DOHH2 (cell line): ENCODE results near the gene BLOC1S5.

Experiments used
- H3F3A ChIP-seq: fragments of 200-600 bp; sonication (generic), shearing (Covaris generic); 2 replicates; pipeline ENCODE4 v1.6.0; 2016; ENCODE audit warnings: antibody characterized with exemption, mild to moderate bottlenecking; ENCODE audit not compliant: control insufficient read depth, insufficient read depth
- H3K27ac ChIP-seq: fragments of 200-600 bp; sonication (generic); 2 replicates; pipeline ENCODE4 v1.5.1; 2014; ENCODE audit warnings: low read depth, mild to moderate bottlenecking, low read length, moderate library complexity
- H3K27me3 ChIP-seq: fragments of 200-600 bp; sonication (generic); 2 replicates; pipeline ENCODE4 v1.6.1; 2014; ENCODE audit warnings: mild to moderate bottlenecking, low read length, mixed read lengths; ENCODE audit not compliant: control insufficient read depth
- H3K36me3 ChIP-seq: fragments of 200-600 bp; sonication (generic); 2 replicates; pipeline ENCODE4 v1.6.1; 2014; ENCODE audit warnings: mild to moderate bottlenecking, low read length, moderate library complexity, mixed read lengths; ENCODE audit not compliant: control insufficient read depth
- H3K4me1 ChIP-seq: fragments of 200-600 bp; sonication (generic); 2 replicates; pipeline ENCODE4 v1.6.1; 2014; ENCODE audit warnings: mild to moderate bottlenecking, low read length, mixed read lengths; ENCODE audit not compliant: control insufficient read depth
- H3K4me2 ChIP-seq: fragments of 200-600 bp; sonication (generic); 2 replicates; pipeline ENCODE4 v1.6.0; 2014; ENCODE audit warnings: mild to moderate bottlenecking, low read length, moderate library complexity
- H3K4me3 ChIP-seq: fragments of 200-600 bp; sonication (generic); 2 replicates; pipeline ENCODE4 v1.5.1; 2014; ENCODE audit warnings: mild to moderate bottlenecking, low read length, mixed read lengths
- H3K79me2 ChIP-seq: fragments of 200-600 bp; sonication (generic); 2 replicates; pipeline ENCODE4 v1.6.1; 2014; ENCODE audit warnings: mild to moderate bottlenecking, low read length, mixed read lengths; ENCODE audit not compliant: control insufficient read depth
- H3K9me2 ChIP-seq: fragments of 200-600 bp; sonication (generic); replicated peaks from 2 replicates; pipeline ENCODE4 v1.6.1; 2014; ENCODE audit warnings: mild to moderate bottlenecking, low read length, mixed read lengths; ENCODE audit not compliant: control insufficient read depth
- H3K9me3 ChIP-seq: fragments of 200-600 bp; sonication (generic); 2 replicates; pipeline ENCODE4 v1.6.1; 2014; ENCODE audit warnings: antibody characterized with exemption, low read length, mixed read lengths; ENCODE audit not compliant: control insufficient read depth, insufficient read depth
- H4K20me1 ChIP-seq: fragments of 200-600 bp; sonication (generic); 2 replicates; pipeline ENCODE4 v1.6.0; 2014; ENCODE audit warnings: low read depth, mild to moderate bottlenecking, antibody characterized with exemption, low read length, moderate library complexity; ENCODE audit not compliant: control insufficient read depth, insufficient read depth
- EZH2phosphoT487 ChIP-seq: fragments of 200-600 bp; sonication (generic); IDR thresholded peaks from 2 replicates; pipeline ENCODE4 v1.6.1; 2017; ENCODE audit warnings: borderline replicate concordance, mild to moderate bottlenecking, antibody characterized with exemption, low read length, moderate library complexity, mixed read lengths
- TF ChIP-seq, protein P1 (sequence below): fragments of 200-600 bp; sonication (generic); IDR thresholded peaks from one replicate; pipeline ENCODE4 v1.5.1; 2014; ENCODE audit warnings: antibody characterized with exemption, mild to moderate bottlenecking, low read depth, low read length; ENCODE audit not compliant: poor library complexity, severe bottlenecking

Gene BLOC1S5

DNA sequence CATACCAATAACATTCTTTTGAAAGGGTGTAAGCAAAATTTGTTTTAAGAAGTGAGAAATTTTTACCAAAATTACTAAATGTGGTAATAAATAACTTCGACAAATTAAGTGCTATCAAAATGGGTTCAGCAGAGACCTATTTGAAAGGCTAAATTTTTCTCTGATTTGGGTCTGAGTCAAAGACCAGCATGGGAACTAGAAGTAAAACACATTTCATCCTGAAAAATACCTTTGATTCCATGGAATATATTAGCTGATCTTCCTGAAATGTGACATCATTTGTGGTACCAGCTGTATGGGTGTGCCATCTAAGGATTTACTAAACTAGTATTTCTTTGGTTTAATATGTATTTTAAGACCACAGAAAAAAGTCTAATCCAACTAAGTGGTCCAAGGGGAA, 63.6 kb downstream of the BLOC1S5 start:
- Histone ChIP-seq H3K36me3 (no peaks in the 10 kb centered on the region), H3K27ac (no peak overlapping the region), H3K9me2 (no peaks in the 10 kb centered on the region), H3K9me3 (no peaks in the 10 kb centered on the region), H3K4me2 (no peak overlapping the region), H3K79me2 (no peaks in the 10 kb centered on the region), H3K4me1 (no peaks in the 10 kb centered on the region), H4K20me1 (0 out of 2 replicates have a peak, but pooled peaks cover 7% of the 10 kb centered on the region), H3K27me3 (no peaks in the 10 kb centered on the region), H3F3A (no peaks in the 10 kb centered on the region), H3K4me3 (no peak overlapping the region)
- no peak for TF ChIP-seq EZH2phosphoT487
- TF ChIP-seq, protein P1, sequence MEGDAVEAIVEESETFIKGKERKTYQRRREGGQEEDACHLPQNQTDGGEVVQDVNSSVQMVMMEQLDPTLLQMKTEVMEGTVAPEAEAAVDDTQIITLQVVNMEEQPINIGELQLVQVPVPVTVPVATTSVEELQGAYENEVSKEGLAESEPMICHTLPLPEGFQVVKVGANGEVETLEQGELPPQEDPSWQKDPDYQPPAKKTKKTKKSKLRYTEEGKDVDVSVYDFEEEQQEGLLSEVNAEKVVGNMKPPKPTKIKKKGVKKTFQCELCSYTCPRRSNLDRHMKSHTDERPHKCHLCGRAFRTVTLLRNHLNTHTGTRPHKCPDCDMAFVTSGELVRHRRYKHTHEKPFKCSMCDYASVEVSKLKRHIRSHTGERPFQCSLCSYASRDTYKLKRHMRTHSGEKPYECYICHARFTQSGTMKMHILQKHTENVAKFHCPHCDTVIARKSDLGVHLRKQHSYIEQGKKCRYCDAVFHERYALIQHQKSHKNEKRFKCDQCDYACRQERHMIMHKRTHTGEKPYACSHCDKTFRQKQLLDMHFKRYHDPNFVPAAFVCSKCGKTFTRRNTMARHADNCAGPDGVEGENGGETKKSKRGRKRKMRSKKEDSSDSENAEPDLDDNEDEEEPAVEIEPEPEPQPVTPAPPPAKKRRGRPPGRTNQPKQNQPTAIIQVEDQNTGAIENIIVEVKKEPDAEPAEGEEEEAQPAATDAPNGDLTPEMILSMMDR = no peak

DNA sequence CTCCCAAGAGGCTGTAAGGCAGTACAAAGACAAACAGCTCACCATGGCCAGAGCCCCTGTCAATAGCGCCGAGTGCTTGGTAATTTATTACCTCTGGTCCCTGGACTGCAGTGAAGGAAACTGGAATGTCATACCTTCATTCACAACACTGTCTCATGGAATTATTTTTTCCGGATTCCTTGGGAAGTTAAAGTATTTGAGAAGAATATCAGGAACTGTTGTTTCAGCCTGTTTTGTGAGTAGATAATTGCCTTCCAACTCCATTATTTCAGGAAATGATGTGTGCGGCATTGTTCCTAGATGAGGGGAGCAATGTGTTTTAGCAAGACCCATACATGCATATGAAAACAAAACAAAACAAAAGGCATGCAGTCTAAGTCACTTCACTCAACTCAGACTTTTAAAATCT, 64.0 kb downstream of the BLOC1S5 start:
- H3K79me2 ChIP-seq = no peaks in the 10 kb centered on the region
- no peaks in the 10 kb centered on the region for H3K9me2 ChIP-seq
- H3F3A ChIP-seq = no peaks in the 10 kb centered on the region

DNA sequence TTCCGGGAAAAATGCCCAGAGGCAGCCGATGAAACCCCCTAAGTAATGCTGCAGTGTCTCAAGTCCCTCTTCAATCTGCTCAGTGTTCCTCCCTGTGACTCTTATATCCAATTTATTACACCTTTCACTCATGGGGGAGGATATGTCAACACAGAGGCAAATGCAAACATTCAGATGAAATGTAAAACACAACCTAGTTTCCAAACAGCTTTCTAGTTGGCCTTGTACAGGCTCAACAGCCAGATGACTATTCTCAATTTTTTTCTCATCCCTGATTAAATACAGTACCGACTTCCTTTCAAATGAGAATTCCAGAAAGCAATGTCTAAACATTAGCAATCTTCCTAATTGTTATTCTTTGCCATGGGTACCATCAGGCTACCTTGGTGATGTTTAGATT, 65.0 kb downstream of the BLOC1S5 start:
- no peaks in the 10 kb centered on the region for H3K79me2 ChIP-seq
- H3K27ac ChIP-seq = no peak overlapping the region
- H3K4me2 ChIP-seq = no peak overlapping the region
- H3K4me3 ChIP-seq = no peak overlapping the region
- H4K20me1 ChIP-seq = 0 out of 2 replicates have a peak, but pooled peaks cover 7% of the 10 kb centered on the region
- no peaks in the 10 kb centered on the region for H3K9me3 ChIP-seq
- no peaks in the 10 kb centered on the region for H3K4me1 ChIP-seq
- H3K36me3 ChIP-seq = no peaks in the 10 kb centered on the region
- TF ChIP-seq EZH2phosphoT487 = no peak
- TF ChIP-seq, protein P1 = no peak
- no peaks in the 10 kb centered on the region for H3F3A ChIP-seq
- H3K9me2 ChIP-seq = no peaks in the 10 kb centered on the region
- no peaks in the 10 kb centered on the region for H3K27me3 ChIP-seq

More for the DNA sequence above, 64.0 kb downstream of the BLOC1S5 start:
- H3K4me2 ChIP-seq = no peak overlapping the region
- no peak overlapping the region for H3K4me3 ChIP-seq
- TF ChIP-seq, protein P1 = no peak
- TF ChIP-seq EZH2phosphoT487 = no peak
- H3K4me1 ChIP-seq = no peaks in the 10 kb centered on the region
- H3K27me3 ChIP-seq = no peaks in the 10 kb centered on the region
- no peak overlapping the region for H3K27ac ChIP-seq
- H3K9me3 ChIP-seq = no peaks in the 10 kb centered on the region
- H4K20me1 ChIP-seq = 0 out of 2 replicates have a peak, but pooled peaks cover 7% of the 10 kb centered on the region
- H3K36me3 ChIP-seq = no peaks in the 10 kb centered on the region
